Neuronal stem cell (in vitro differentiated cells): Measurements from ENCODE around the gene TMEM163.

ENCODE experiments used
- DNase-seq: peaks from one replicate; pipeline ENCODE4 v3.0.0-alpha.2; 2013; ENCODE audit warnings: low spot score
- H2AFZ ChIP-seq: one replicate; pipeline ENCODE4 v1.6.1; 2013; ENCODE audit warnings: mild to moderate bottlenecking, low read length, inconsistent platforms
- H2AK5ac ChIP-seq: 2 replicates; pipeline ENCODE4 v1.6.1; 2013; ENCODE audit warnings: low read depth, mild to moderate bottlenecking, inconsistent platforms, low read length, moderate library complexity, mixed read lengths
- H2BK120ac ChIP-seq: 2 replicates; pipeline ENCODE4 v1.6.1; 2013; ENCODE audit warnings: low read depth, mild to moderate bottlenecking, inconsistent platforms, low read length, moderate library complexity, mixed read lengths
- H2BK12ac ChIP-seq: one replicate; pipeline ENCODE4 v1.6.1; 2013; ENCODE audit warnings: low read length, inconsistent platforms
- H2BK15ac ChIP-seq: 2 replicates; pipeline ENCODE4 v1.6.1; 2013; ENCODE audit warnings: mild to moderate bottlenecking, low read length, inconsistent platforms, mixed read lengths
- H2BK5ac ChIP-seq: one replicate; pipeline ENCODE4 v1.6.1; 2013; ENCODE audit warnings: inconsistent platforms, mild to moderate bottlenecking, low read length, moderate library complexity
- H3K14ac ChIP-seq: one replicate; pipeline ENCODE4 v1.6.1; 2013; ENCODE audit warnings: low read length, inconsistent platforms
- H3K18ac ChIP-seq: 2 replicates; pipeline ENCODE4 v1.6.1; 2013; ENCODE audit warnings: low read length, inconsistent platforms
- H3K23ac ChIP-seq: 2 replicates; pipeline ENCODE4 v1.6.1; 2013; ENCODE audit warnings: low read depth, mild to moderate bottlenecking, mixed read lengths, low read length, inconsistent platforms; ENCODE audit not compliant: poor library complexity
- H3K27ac ChIP-seq: replicated peaks from 3 replicates; pipeline ENCODE4 v1.5.1; 2013; ENCODE audit warnings: low read length, inconsistent platforms
- H3K27me3 ChIP-seq, 3 experiments: 2 replicates each; pipeline ENCODE4 v1.6.1; 2013; ENCODE audit warnings: low read length in 3 of 3, mild to moderate bottlenecking in 2 of 3, inconsistent platforms in 1 of 3, low read depth in 1 of 3, mixed read lengths in 1 of 3, moderate library complexity in 1 of 3; ENCODE audit not compliant: control insufficient read depth in 3 of 3, insufficient read depth in 3 of 3
- H3K36me3 ChIP-seq, 2 donors: replicated peaks in 1 of 2; 2 replicates each; pipeline ENCODE4 v1.6.1; 2013; ENCODE audit warnings: low read length in 2 of 2; ENCODE audit not compliant: control insufficient read depth in 2 of 2, insufficient read depth in 2 of 2
- H3K4ac ChIP-seq: 2 replicates; pipeline ENCODE4 v1.6.1; 2013; ENCODE audit warnings: inconsistent platforms, mild to moderate bottlenecking, low read length, moderate library complexity
- H3K4me1 ChIP-seq, 2 donors: 1 replicate in 1 of 2; 2 replicates in 1 of 2; pipeline ENCODE4 v1.6.1; 2013; ENCODE audit warnings: low read length in 2 of 2, low read depth in 1 of 2; ENCODE audit not compliant: control insufficient read depth in 2 of 2, insufficient read depth in 1 of 2
- H3K4me2 ChIP-seq: one replicate; pipeline ENCODE4 v1.6.1; 2013; ENCODE audit warnings: mild to moderate bottlenecking, low read length, inconsistent platforms; ENCODE audit not compliant: insufficient read depth, poor library complexity, severe bottlenecking
- H3K4me3 ChIP-seq, 2 donors: 2 replicates each; pipeline ENCODE4 v1.5.1; 2013; ENCODE audit warnings: low read length in 2 of 2, mild to moderate bottlenecking in 2 of 2, inconsistent platforms in 1 of 2, moderate library complexity in 1 of 2
- H3K79me1 ChIP-seq: one replicate; pipeline ENCODE4 v1.6.1; 2013; ENCODE audit warnings: low read depth, mild to moderate bottlenecking, inconsistent platforms, low read length, moderate library complexity
- H3K9ac ChIP-seq: one replicate; pipeline ENCODE4 v1.6.1; 2013; ENCODE audit warnings: mild to moderate bottlenecking, low read depth, low read length, inconsistent platforms; ENCODE audit not compliant: poor library complexity
- H3K9me3 ChIP-seq, 2 donors: replicated peaks in 1 of 2; 2 replicates each; pipeline versions ENCODE3 to v1.6.1; 2013; ENCODE audit warnings: low read length in 2 of 2, mild to moderate bottlenecking in 2 of 2, inconsistent platforms in 1 of 2, low read depth in 1 of 2, mixed read lengths in 1 of 2, moderate library complexity in 1 of 2; ENCODE audit not compliant: control insufficient read depth in 2 of 2, insufficient read depth in 1 of 2
- H4K8ac ChIP-seq: one replicate; pipeline ENCODE4 v1.6.1; 2013; ENCODE audit warnings: low read depth, mild to moderate bottlenecking, inconsistent platforms, low read length, moderate library complexity
- H4K91ac ChIP-seq: one replicate; pipeline ENCODE4 v1.6.1; 2013; ENCODE audit warnings: low read length, low read depth, mild to moderate bottlenecking, inconsistent platforms; ENCODE audit not compliant: poor library complexity
- whole genome bisulfite sequencing, 2 donors: extraction: QIAGEN DNeasy Blood & Tissue Kit; methylation state at CpG; one replicate each; pipeline ENCODE4 v1.1.7; 2013; ENCODE audit warnings: missing lambda C conversion rate in 2 of 2, mixed read lengths in 1 of 2; ENCODE audit not compliant: insufficient read length in 2 of 2, insufficient replicate concordance in 1 of 2; ENCODE audit errors: extremely low coverage in 2 of 2; 5-methylcytosine and 5-hydroxymethylcytosine counted together

Gene TMEM163

DNA sequence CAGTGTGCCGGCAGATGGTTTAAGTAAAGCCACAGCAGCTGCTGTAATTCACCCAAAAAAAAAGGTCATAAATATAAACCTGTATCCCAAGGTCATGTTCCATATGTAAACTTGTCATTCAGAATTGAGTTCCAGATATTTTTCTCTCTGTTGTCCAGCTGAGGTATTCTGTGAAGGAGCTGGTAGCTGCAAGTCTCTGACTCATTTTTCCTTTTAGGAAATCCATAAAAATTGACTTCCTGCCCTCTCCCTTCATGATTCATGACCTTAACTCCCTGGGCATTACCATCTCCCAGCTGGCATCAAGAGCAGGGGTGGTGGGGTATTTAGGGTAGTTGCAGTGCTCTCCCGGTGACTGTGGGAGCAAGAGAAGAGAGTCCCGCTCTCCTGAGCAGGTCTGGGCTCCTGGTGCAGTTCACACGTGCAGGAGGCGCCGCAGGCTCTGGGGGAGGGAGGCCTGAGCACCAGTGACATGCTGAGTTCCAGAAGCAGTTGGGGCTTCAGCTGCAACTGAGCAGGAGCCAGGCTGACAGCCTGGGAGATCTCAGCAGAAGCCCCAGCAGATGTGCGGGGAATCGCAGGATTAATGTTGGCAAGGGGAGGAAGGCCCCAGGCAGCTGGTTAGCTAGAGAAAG is 272.3 kb downstream of the TMEM163 start:
- no peak overlapping the region for H4K8ac ChIP-seq
- WGBS, 2 donors = no CpG with 5 or more reads among the region's 8 CpGs
- no peak overlapping the region for H2BK15ac ChIP-seq
- no peak overlapping the region for H3K14ac ChIP-seq
- no peak overlapping the region for H3K4me2 ChIP-seq
- no peaks in the 10 kb centered on the region for H3K9me3 ChIP-seq
- H2AFZ ChIP-seq = no peak overlapping the region
- no peak for DNase-seq
- no peak overlapping the region for H2BK120ac ChIP-seq
- H3K9ac ChIP-seq = no peak overlapping the region
- H3K23ac ChIP-seq = no peak overlapping the region
- no peak overlapping the region for H3K4me3 ChIP-seq
- H3K4me1 ChIP-seq = peaks cover 0 to 6% of the 10 kb centered on the region in 2 donors
- H3K36me3 ChIP-seq = peaks cover 7 to 32% of the 10 kb centered on the region in 2 donors
- H2BK12ac ChIP-seq = no peak overlapping the region
- H4K91ac ChIP-seq = no peak overlapping the region
- H3K18ac ChIP-seq = no peak overlapping the region
- no peaks in the 10 kb centered on the region for H3K27me3 ChIP-seq
- no peak overlapping the region for H2BK5ac ChIP-seq
- no peak overlapping the region for H2AK5ac ChIP-seq
- H3K27ac ChIP-seq = no peak overlapping the region
- H3K79me1 ChIP-seq = no peaks in the 10 kb centered on the region
- no peak overlapping the region for H3K4ac ChIP-seq

DNA sequence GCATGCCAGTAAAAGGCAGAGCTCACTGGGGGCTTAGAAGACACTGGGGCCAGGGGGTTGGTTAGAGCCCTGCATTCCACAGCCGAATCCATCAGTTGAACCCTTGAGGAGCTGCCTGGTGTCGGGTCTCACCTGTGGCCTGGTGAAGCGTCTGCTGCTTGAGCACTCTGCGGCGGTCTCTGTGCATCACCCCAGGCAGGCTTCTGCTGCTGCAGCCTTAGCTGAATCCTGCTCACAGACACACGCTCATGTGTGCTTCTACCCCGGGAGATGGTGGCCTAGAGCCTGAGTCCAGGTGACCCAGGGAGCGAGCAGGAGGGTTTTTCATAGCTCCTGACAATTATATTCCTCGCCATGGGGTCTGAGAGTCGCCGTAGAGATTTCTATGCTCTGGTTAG is 272.8 kb downstream of the TMEM163 start:
- peaks cover 0 to 6% of the 10 kb centered on the region in 2 donors for H3K4me1 ChIP-seq
- H3K18ac ChIP-seq = no peak overlapping the region
- no peak overlapping the region for H2AK5ac ChIP-seq
- H4K91ac ChIP-seq = no peak overlapping the region
- H2BK12ac ChIP-seq = no peak overlapping the region
- no peak overlapping the region for H4K8ac ChIP-seq
- H2BK15ac ChIP-seq = no peak overlapping the region
- H3K23ac ChIP-seq = no peak overlapping the region
- no peak overlapping the region for H2AFZ ChIP-seq
- H3K9ac ChIP-seq = no peak overlapping the region
- H3K4me2 ChIP-seq = no peak overlapping the region
- H3K4me3 ChIP-seq = no peak overlapping the region
- H3K14ac ChIP-seq = no peak overlapping the region
- H3K36me3 ChIP-seq = peaks cover 7 to 32% of the 10 kb centered on the region in 2 donors
- H3K4ac ChIP-seq = no peak overlapping the region
- WGBS, 2 donors = no CpG with 5 or more reads among the region's 11 CpGs
- no peak for DNase-seq
- H2BK120ac ChIP-seq = no peak overlapping the region
- H3K27ac ChIP-seq = no peak overlapping the region
- H3K79me1 ChIP-seq = no peaks in the 10 kb centered on the region
- H3K27me3 ChIP-seq = no peaks in the 10 kb centered on the region
- H3K9me3 ChIP-seq = no peaks in the 10 kb centered on the region
- no peak overlapping the region for H2BK5ac ChIP-seq

DNA sequence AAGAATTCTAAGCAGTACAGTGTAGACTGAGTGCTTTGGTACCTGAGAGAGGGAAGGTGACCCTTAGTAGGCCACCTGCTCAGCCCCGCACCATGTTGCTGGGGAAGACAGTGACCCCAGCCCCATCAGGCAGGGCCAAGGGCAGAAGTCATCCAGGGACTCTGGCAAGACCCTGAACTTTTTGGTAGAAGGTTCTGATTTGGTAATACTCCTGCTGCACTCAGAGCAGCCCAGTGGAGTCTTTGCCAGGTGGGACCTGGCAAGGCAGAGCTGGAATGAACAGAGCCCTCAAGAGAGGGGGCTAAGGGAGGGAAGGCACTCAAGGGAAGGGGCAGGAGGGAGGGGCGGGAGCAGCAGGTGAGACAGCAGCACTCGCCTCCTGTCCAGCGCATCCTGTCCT is 273.7 kb downstream of the TMEM163 start:
- no peak overlapping the region for H2BK120ac ChIP-seq
- H3K4ac ChIP-seq = no peak overlapping the region
- H3K23ac ChIP-seq = no peak overlapping the region
- H3K27ac ChIP-seq = no peak overlapping the region
- no peak overlapping the region for H2AFZ ChIP-seq
- no peak overlapping the region for H3K14ac ChIP-seq
- H2BK15ac ChIP-seq = no peak overlapping the region
- peaks cover 7 to 32% of the 10 kb centered on the region in 2 donors for H3K36me3 ChIP-seq
- no peak overlapping the region for H3K9ac ChIP-seq
- H2BK5ac ChIP-seq = no peak overlapping the region
- H3K4me1 ChIP-seq = peaks cover 0 to 6% of the 10 kb centered on the region in 2 donors
- H3K18ac ChIP-seq = peak overlapping the region; percentile 29
- H2BK12ac ChIP-seq = no peak overlapping the region
- H4K8ac ChIP-seq = no peak overlapping the region
- H4K91ac ChIP-seq = no peak overlapping the region
- no peak overlapping the region for H3K4me3 ChIP-seq
- H2AK5ac ChIP-seq = no peak overlapping the region
- no CpG with 5 or more reads among the region's 4 CpGs for WGBS, 2 donors
- H3K27me3 ChIP-seq = no peaks in the 10 kb centered on the region
- no peaks in the 10 kb centered on the region for H3K79me1 ChIP-seq
- no peak for DNase-seq
- H3K4me2 ChIP-seq = no peak overlapping the region
- no peaks in the 10 kb centered on the region for H3K9me3 ChIP-seq

DNA sequence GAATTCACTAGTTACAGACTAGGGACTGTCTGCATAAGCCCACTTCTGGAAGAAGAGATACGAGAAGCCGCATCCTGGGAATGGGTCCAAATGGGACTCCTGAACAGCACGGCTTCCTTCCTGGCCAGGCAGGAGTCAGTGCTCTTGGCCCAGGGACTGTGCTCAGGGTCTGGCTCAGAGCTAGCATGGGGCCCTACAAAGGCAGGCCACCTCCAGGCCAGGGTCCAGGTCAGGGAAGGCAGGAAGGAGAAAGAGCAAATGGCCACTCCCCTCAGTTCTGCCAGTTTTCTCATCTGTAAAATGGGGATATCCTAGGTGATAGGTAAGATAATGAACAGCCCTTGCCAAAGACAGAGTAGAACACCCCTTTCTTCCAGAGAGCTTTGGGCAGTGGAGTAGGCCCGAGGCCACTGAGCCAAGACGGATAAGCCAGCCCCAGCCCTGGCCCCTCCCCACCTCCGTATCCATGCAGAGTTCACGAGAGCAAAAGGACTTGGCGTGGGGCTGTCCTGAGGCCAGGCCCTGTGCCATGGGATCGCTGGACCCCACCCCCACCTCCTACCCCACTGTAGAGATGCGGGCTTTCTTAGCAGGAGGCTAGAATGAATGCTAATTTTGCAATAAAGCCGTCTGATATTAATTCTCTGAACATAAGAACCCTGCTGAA is 274.9 kb downstream of the TMEM163 start:
- no peak overlapping the region for H3K27ac ChIP-seq
- H2BK12ac ChIP-seq = no peak overlapping the region
- H2AK5ac ChIP-seq = no peak overlapping the region
- H3K18ac ChIP-seq = no peak overlapping the region
- H3K4me1 ChIP-seq = peaks cover 0 to 6% of the 10 kb centered on the region in 2 donors
- no peaks in the 10 kb centered on the region for H3K79me1 ChIP-seq
- no peak overlapping the region for H3K23ac ChIP-seq
- H3K14ac ChIP-seq = peak overlapping the region; percentile 58
- no peak overlapping the region for H2BK5ac ChIP-seq
- DNase-seq = no peak
- H2BK15ac ChIP-seq = no peak overlapping the region
- no peaks in the 10 kb centered on the region for H3K27me3 ChIP-seq
- no peak overlapping the region for H3K9ac ChIP-seq
- no peak overlapping the region for H4K91ac ChIP-seq
- H2AFZ ChIP-seq = no peak overlapping the region
- no peak overlapping the region for H2BK120ac ChIP-seq
- H3K4me2 ChIP-seq = no peak overlapping the region
- H3K4me3 ChIP-seq = no peak overlapping the region
- H4K8ac ChIP-seq = no peak overlapping the region
- no peaks in the 10 kb centered on the region for H3K9me3 ChIP-seq
- peaks cover 9 to 35% of the 10 kb centered on the region in 2 donors for H3K36me3 ChIP-seq
- no CpG with 5 or more reads among the region's 11 CpGs for WGBS, 2 donors
- H3K4ac ChIP-seq = no peak overlapping the region
